ENCODE measurements around the gene SP9.

Gene SP9

DNA sequence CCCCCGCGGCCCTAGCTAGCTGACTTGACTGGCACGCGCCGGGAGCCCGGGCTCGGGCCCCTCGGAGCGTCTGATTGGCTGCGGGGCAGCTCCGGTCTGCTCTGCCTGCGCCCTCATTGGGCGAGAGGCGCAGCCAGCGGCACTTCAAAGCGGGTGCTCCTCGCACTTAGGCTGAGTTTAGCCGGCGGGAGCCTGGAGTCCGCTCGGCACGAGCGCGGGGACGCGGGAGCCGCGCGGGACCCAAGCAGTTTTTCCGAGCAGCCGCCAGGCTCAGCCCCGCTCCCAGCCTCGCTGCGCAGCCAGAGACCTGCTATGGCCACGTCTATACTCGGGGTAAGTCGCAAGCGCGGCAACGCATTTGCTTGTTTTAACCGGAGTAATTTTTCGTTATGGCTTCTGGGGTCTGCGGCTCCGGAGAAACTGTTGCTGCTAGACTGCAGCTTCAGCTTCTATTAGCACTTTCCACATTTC lies at the start of gene SP9:
Gene SP9, plus strand, starts transcription at position 174 of the 471 bp plus-strand sequence. Its CDS starts 139 bp downstream, at position 313.
- TF ChIP-seq, protein P1, sequence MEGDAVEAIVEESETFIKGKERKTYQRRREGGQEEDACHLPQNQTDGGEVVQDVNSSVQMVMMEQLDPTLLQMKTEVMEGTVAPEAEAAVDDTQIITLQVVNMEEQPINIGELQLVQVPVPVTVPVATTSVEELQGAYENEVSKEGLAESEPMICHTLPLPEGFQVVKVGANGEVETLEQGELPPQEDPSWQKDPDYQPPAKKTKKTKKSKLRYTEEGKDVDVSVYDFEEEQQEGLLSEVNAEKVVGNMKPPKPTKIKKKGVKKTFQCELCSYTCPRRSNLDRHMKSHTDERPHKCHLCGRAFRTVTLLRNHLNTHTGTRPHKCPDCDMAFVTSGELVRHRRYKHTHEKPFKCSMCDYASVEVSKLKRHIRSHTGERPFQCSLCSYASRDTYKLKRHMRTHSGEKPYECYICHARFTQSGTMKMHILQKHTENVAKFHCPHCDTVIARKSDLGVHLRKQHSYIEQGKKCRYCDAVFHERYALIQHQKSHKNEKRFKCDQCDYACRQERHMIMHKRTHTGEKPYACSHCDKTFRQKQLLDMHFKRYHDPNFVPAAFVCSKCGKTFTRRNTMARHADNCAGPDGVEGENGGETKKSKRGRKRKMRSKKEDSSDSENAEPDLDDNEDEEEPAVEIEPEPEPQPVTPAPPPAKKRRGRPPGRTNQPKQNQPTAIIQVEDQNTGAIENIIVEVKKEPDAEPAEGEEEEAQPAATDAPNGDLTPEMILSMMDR (IDR thresholded peaks at IDR 0.05; ENCODE audit: low read depth, low read length) = no peak
- no peak within 1 kb of the TSS for H3K4me3 ChIP-seq (replicated peaks in 1 of 2; ENCODE audit: low read depth in 2 of 2, low read length in 2 of 2)
- no peak for DNase-seq (ENCODE audit: low read depth in 2 of 2)

DNA sequence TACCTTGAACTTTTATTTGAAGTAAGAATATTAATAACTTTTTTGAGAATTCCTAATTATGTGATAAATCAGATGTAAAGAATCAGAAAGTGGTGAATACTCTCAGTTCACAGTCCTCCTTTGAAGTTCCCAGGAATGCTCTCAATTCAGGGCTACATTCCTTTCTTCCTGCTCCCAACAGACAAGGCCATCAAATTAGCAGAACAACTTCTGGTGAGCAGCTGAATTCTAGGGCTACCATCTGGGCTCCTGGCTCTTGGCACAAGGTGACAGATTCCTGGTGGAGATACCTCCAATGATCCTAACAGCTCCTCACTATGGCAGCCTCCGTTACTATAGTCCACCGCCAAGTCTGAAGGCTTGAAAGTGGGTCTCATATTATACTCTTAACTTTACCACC lies 48.6 kb upstream of the SP9 start:
- TF ChIP-seq, protein P1 (IDR thresholded peaks at IDR 0.05; ENCODE audit: low read depth, low read length) = no peak
- H3K4me3 ChIP-seq (replicated peaks in 1 of 2; ENCODE audit: low read depth in 2 of 2, low read length in 2 of 2) = no peak overlapping the region
- DNase-seq (ENCODE audit: low read depth in 2 of 2) = no peak

DNA sequence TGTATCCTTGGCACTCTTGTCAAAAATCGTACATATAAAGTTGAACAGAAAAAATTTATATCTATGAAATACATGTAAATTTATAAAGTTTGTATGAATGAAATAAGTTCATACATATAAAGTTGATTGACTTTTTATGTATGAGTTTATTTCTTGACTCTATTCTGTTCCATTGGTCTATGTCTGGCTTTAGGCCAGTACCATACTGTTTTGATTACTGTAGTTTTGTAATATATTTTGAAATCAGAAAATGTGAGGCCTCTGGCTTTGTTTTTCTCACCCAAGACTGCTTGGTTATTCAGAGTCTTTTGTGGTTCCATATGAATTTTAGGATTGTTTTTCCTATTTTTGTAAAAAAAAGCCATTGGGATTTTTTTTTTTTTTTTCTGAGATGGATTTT lies 41.8 kb upstream of the SP9 start:
- TF ChIP-seq, protein P1 (IDR thresholded peaks at IDR 0.05; ENCODE audit: low read depth, low read length) = no peak
- DNase-seq (ENCODE audit: low read depth in 2 of 2) = no peak
- H3K4me3 ChIP-seq (replicated peaks in 1 of 2; ENCODE audit: low read depth in 2 of 2, low read length in 2 of 2) = no peak overlapping the region

DNA sequence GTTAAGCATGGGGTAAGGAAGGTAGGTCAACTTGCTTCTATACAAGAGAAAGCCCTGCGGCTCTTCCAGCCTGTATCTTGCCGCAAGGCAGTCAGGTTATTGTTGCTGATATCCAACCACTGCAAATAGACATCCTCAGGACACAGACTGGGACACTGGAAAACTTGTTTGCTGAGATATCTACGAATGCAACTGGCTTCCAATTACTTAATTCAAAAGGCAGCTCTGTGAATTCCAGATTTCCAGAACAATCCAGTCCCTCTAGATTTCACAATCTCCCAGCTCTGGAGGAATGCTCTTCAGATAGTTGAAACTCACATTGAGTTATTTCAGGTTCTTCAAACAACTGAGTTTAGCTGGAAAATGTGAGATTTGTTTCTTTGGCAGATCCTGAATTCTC lies 34.6 kb upstream of the SP9 start:
- H3K4me3 ChIP-seq (replicated peaks in 1 of 2; ENCODE audit: low read depth in 2 of 2, low read length in 2 of 2) = no peak overlapping the region
- DNase-seq (ENCODE audit: low read depth in 2 of 2) = peak; percentile 24 to 52
- TF ChIP-seq, protein P1 (IDR thresholded peaks at IDR 0.05; ENCODE audit: low read depth, low read length) = no peak

DNA sequence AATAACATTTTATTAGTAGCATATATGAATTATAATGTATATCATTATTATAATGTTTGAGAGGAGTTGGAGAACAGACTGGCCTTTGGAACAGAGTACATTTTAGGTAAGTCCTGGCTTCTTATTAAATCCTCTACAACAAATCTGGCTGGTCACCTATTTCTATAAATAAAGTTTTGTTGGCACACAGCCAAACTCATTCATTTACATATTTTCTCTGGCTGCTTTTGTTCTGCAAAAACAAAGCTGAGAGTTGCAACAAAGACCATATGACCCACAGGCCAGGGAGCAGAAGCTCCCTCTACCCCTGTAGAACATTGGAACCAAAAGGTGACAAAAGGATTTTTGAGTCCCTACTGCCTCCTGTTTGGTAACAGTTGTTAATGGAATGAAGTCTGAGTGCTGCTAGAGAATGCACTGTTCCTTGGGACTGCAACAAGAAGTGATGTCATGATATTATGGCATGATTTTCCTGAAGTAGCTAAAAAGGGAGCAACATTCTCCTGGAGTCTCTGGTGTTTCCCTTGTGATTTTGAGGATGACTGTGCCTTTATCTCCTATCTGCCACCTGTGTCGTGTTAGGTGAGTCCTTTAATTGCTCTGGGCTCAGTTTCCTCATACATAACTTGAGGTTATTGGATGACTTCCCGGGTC lies 22.0 kb upstream of the SP9 start:
- DNase-seq (ENCODE audit: low read depth in 2 of 2) = no peak
- TF ChIP-seq, protein P1 (IDR thresholded peaks at IDR 0.05; ENCODE audit: low read depth, low read length) = no peak
- no peak overlapping the region for H3K4me3 ChIP-seq (replicated peaks in 1 of 2; ENCODE audit: low read depth in 2 of 2, low read length in 2 of 2)

DNA sequence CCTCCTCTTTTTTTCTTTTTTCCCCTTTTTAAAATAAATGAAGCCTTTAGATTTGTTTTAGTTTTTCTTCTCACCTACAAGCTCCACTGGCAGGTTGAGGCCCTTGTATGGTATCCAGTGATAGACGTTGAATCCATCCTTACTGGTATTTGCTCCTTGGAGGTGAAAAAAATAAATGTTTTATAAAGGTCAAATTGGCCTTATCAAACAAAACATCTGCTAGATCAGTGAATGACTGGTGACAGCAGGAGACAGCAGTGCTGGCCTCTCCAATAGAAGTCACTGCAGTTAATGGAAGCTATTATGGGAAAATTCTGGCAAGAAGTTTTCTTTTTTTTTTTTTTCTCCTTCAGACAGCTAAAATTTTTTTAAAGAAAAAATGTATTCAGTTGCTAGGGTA lies 12.6 kb upstream of the SP9 start:
- no peak overlapping the region for H3K4me3 ChIP-seq (replicated peaks in 1 of 2; ENCODE audit: low read depth in 2 of 2, low read length in 2 of 2)
- DNase-seq (ENCODE audit: low read depth in 2 of 2) = no peak
- TF ChIP-seq, protein P1 (IDR thresholded peaks at IDR 0.05; ENCODE audit: low read depth, low read length) = no peak

DNA sequence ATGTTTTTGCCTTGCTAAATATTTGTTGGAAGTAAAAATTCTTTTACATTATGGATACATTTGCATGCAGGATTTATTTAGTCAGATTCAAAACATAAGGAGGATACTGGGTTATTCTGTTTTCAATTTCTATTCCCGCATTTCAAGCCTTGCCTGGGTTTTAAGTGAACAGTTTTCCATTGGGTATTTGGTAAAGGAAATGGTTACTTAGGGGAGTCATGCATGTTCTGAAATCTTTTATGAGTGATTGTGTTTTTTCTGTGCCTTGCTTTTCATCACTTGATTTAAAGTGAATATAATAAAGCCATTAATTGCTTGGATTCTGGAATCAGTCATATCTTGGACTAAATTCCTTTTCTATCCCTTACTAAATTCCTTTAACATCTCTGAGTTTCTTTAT lies 12.0 kb upstream of the SP9 start:
- TF ChIP-seq, protein P1 (IDR thresholded peaks at IDR 0.05; ENCODE audit: low read depth, low read length) = no peak
- H3K4me3 ChIP-seq (replicated peaks in 1 of 2; ENCODE audit: low read depth in 2 of 2, low read length in 2 of 2) = no peak overlapping the region
- DNase-seq (ENCODE audit: low read depth in 2 of 2) = no peak

All from cardiac fibroblast (primary cell).